ENCODE data around the gene BLOC1S5. TPM values are rescaled to one million over a fixed set of nuclear protein-coding genes. Genes with fewer than 3 reads are reported as not detected.

The BLOC1S5 gene
- total and polyA plus RNA-seq, 2 of the 8 experiments (the other 6 are each of a cell fraction or from before 2014, with no cell fraction given) = 3.4 to 17.2 TPM

- H3K27ac ChIP-seq (ENCODE audit: low read depth, low read length) = no peak overlapping the region
- WGBS, 2 experiments (ENCODE audit: extremely low coverage in 1 of 2, insufficient coverage in 1 of 2, insufficient read length in 1 of 2, insufficient replicate concordance in 2 of 2, low coverage in 1 of 2, low lambda C conversion rate in 2 of 2, missing lambda C conversion rate in 1 of 2) = 82% methylated on average over 3 of the region's 3 CpGs; no CpG with 5 or more reads in 1 of the 2 experiments
- H3K4me2 ChIP-seq (ENCODE audit: insufficient read depth in 1 of 2, low read depth in 2 of 2, low read length in 2 of 2) = no peak overlapping the region
- H3K9me3 ChIP-seq (ENCODE audit: insufficient read depth in 2 of 2, low read depth in 1 of 2, low read length in 1 of 2) = no peaks in the 10 kb centered on the region
- no peak overlapping the region for H2BK20ac ChIP-seq (ENCODE audit: low read length)
- no peak overlapping the region for H4K91ac ChIP-seq (replicated peaks; ENCODE audit: insufficient read length, low read length)
- no peak overlapping the region for H3K14ac ChIP-seq (ENCODE audit: insufficient read length)
- no peak overlapping the region for H2BK15ac ChIP-seq (ENCODE audit: low read length)
- H2AK5ac ChIP-seq (ENCODE audit: low read depth, low read length) = no peak overlapping the region
- DNase-seq (ENCODE audit: low read depth in 1 of 2, low spot score in 2 of 2) = no peak
- no peak overlapping the region for H2BK120ac ChIP-seq (replicated peaks; ENCODE audit: low read depth, low read length)
- no peaks in the 10 kb centered on the region for H3K23me2 ChIP-seq (ENCODE audit: low read depth, low read length)
- no peak overlapping the region for H2BK5ac ChIP-seq (ENCODE audit: low read depth, low read length)
- no peaks in the 10 kb centered on the region for H3K79me2 ChIP-seq (ENCODE audit: control insufficient read depth in 1 of 2, insufficient read depth in 2 of 2, low read length in 2 of 2)
- TF ChIP-seq CTBP2 (IDR thresholded peaks at IDR 0.05; ENCODE audit: borderline replicate concordance, insufficient read depth, insufficient read length, low read length) = no peak
- no peak for TF ChIP-seq SIX5 (IDR thresholded peaks at IDR 0.05; ENCODE audit: low read depth, low read length)
- TF ChIP-seq GTF2F1 (IDR thresholded peaks at IDR 0.05; ENCODE audit: borderline replicate concordance, low read depth, low read length) = no peak
- TF ChIP-seq NANOG (IDR thresholded peaks at IDR 0.05; ENCODE audit: insufficient read depth, low read depth, low read length, poor library complexity, severe bottlenecking) = no peak
- no peak for TF ChIP-seq BACH1 (IDR thresholded peaks at IDR 0.05; ENCODE audit: low read length)
- no peak for TF ChIP-seq SAP30 (IDR thresholded peaks at IDR 0.05; ENCODE audit: insufficient read depth, insufficient replicate concordance, low read length)
- TF ChIP-seq E2F6 (IDR thresholded peaks at IDR 0.05) = no peak
- no peak for TF ChIP-seq TCF12 (IDR thresholded peaks at IDR 0.05; ENCODE audit: low read depth, low read length)
- TF ChIP-seq ASH2L (IDR thresholded peaks at IDR 0.05; ENCODE audit: low read length) = no peak
- TF ChIP-seq USF2 (IDR thresholded peaks at IDR 0.05; ENCODE audit: low read length) = no peak
- TF ChIP-seq POLR2A (IDR thresholded peaks at IDR 0.05; ENCODE audit: control extremely low read depth in 1 of 2, low read depth in 2 of 2, low read length in 2 of 2) = no peak
- no peak overlapping the region for H2BK12ac ChIP-seq (ENCODE audit: low read depth, low read length)
- CTCF ChIA-PET (ENCODE audit: partially characterized antibody) = interaction anchor here (1.7 to 1.9 kb wide), 2 partner anchors 13 to 17 kb away, joined by 4 read pairs; no protein-coding TSS in a partner anchor
- no peak overlapping the region for H2AFZ ChIP-seq (ENCODE audit: low read length)
- H3K18ac ChIP-seq (ENCODE audit: extremely low read depth, low read length) = no peak overlapping the region
- H4K8ac ChIP-seq (ENCODE audit: extremely low read depth, insufficient read depth, low read length) = no peak overlapping the region
- no peak overlapping the region for H3K23ac ChIP-seq (ENCODE audit: insufficient read length)
- H3K4me1 ChIP-seq (replicated peaks in 1 of 4; ENCODE audit: control insufficient read depth in 3 of 4, insufficient read depth in 4 of 4, low read length in 3 of 4) = no peaks in the 10 kb centered on the region
- H3K27me3 ChIP-seq (replicated peaks in 1 of 4; ENCODE audit: control insufficient read depth in 3 of 4, extremely low read depth in 1 of 4, insufficient read depth in 3 of 4, low read length in 3 of 4) = no peaks in the 10 kb centered on the region
- no peaks in the 10 kb centered on the region for H4K20me1 ChIP-seq (replicated peaks in 1 of 2; ENCODE audit: control insufficient read depth in 1 of 2, insufficient read depth in 2 of 2, low read length in 2 of 2)
- H3K56ac ChIP-seq (replicated peaks; ENCODE audit: insufficient read length, low read depth, low read length) = no peak overlapping the region
- POLR2A ChIA-PET (ENCODE audit: partially characterized antibody) = no interaction called here
- no peak overlapping the region for H3K4me3 ChIP-seq (ENCODE audit: extremely low read depth in 1 of 4, insufficient read depth in 2 of 4, low read depth in 3 of 4, low read length in 4 of 4)
- H3K36me3 ChIP-seq (ENCODE audit: control insufficient read depth in 2 of 4, insufficient read depth in 4 of 4, low read length in 3 of 4) = no peaks in the 10 kb centered on the region
- no peak overlapping the region for H3K9ac ChIP-seq (replicated peaks in 1 of 4; ENCODE audit: extremely low read depth in 1 of 4, low read depth in 3 of 4, low read length in 3 of 4)
- no peak overlapping the region for H4K5ac ChIP-seq (ENCODE audit: insufficient read length, low read depth, low read length)
- H3K4ac ChIP-seq (replicated peaks; ENCODE audit: insufficient read length, low read depth, low read length) = no peak overlapping the region
- H3K79me1 ChIP-seq (ENCODE audit: low read depth, low read length) = no peaks in the 10 kb centered on the region
- no peak for FAIRE-seq
Observed at GRCh38 chr6:7997286-7997685, 66.9 kb downstream of the BLOC1S5 start.
